Mucosa of descending colon (tissue), 3 donors: ENCODE data around the gene GFRA4. TPM values are rescaled to one million over a fixed set of nuclear protein-coding genes. Genes with fewer than 3 reads are reported as not detected.

ENCODE experiments used
- ATAC-seq: fragments of 200-7000 bp; cut with Tn5 transposase; one replicate; pipeline ENCODE4 v1.9.1; 2020; ENCODE audit warnings: mild to moderate bottlenecking, moderate library complexity
- DNase-seq, 3 donors: peaks; one replicate each; pipeline ENCODE4 v3.0.0-alpha.2; 2020
- H3K36me3 ChIP-seq: fragments of 200-600 bp; one replicate; pipeline ENCODE4 v1.8.0; 2021; ENCODE audit warnings: low read depth, mild to moderate bottlenecking
- H3K4me1 ChIP-seq: fragments of 200-600 bp; one replicate; pipeline ENCODE4 v1.8.0; 2021; ENCODE audit warnings: low read depth, mild to moderate bottlenecking
- H3K4me3 ChIP-seq: fragments of 200-600 bp; one replicate; pipeline ENCODE4 v1.8.0; 2021; ENCODE audit warnings: mild to moderate bottlenecking
- H3K9me3 ChIP-seq: fragments of 200-600 bp; one replicate; pipeline ENCODE4 v1.8.0; 2021; ENCODE audit warnings: mild to moderate bottlenecking
- intact Hi-C, 2 donors: fragments of 100-400 bp; cut with DNase I in 1 of 2; cut with micrococcal nuclease in 1 of 2; formaldehyde crosslinking; loops; one replicate each; pipeline versions ENCODE4 v1.11.0 to v1.11.1; 2022; cut with DNase I, micrococcal nuclease
- total RNA-seq, 3 donors: library from RNA; stranded (reverse); fragmentation: NEBNext Ultra II Directional in 2 of 3; extraction: Animal tissue kit (Norgen Biotek cat#: 25700) in 2 of 3; gene quantifications; one replicate each; pipeline versions ENCODE4 v1.2.1 to v1.2.4, GENCODE V29; 2021 to 2023
- TF ChIP-seq, protein P1 (sequence below): fragments of 200-600 bp; IDR thresholded peaks from one replicate; pipeline ENCODE4 v1.8.0; 2022; ENCODE audit warnings: antibody characterized with exemption, mild to moderate bottlenecking
- donor health status: DM: no; HTN: no; CAD: no; lungs with moderate emphysema.
- donor health status: DM: no; HTN: no; CAD: no.
- donor health status: DM: no; HTN: yes; CAD: no.

GFRA4 gene
- total RNA-seq, 3 donors from 2014 or later, result not detected

DNA sequence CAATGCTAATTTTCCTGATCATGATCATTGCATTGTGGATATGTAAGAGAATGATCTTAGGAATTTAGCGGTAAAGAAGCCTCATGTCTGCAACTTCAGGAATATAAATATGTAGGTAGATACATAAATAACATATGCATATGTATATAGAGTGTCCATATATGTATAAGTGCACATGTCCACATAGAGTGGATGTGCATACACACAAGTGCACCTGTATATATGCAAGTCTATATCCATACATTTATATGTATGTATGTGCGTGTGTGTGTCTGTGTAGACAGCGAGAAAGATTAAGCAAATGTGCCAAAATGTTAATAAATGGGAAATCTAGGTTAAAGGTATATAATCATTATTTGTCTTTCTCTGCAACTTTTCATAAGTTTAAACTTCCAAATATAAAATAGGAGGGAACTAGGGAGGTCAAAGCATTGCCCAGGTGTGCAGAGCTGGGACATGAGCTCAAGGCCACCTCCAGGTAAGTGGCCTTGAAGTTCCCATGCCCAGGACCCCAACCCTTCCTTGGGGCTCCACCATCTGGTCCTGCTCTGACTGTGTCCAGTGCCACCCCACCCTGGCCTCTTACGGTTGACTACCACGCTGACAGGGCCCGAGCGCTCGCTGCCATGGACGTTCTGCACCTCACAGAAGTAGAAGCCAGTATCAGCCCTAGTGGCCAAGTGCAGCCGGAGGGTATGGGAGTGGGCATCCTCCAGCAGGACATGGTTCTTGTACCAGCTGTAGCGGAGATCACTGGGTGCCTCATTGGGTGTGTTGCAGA is 39.6 kb upstream of the GFRA4 start:
- Histone ChIP-seq H3K9me3 (no peaks in the 10 kb centered on the region), H3K4me1 (no peaks in the 10 kb centered on the region), H3K36me3 (no peaks in the 10 kb centered on the region), H3K4me3 (no peak overlapping the region)
- intact Hi-C loops, result no loop called here
- DNase-seq (no peak), ATAC-seq (no peak)
- TF ChIP-seq, protein P1, sequence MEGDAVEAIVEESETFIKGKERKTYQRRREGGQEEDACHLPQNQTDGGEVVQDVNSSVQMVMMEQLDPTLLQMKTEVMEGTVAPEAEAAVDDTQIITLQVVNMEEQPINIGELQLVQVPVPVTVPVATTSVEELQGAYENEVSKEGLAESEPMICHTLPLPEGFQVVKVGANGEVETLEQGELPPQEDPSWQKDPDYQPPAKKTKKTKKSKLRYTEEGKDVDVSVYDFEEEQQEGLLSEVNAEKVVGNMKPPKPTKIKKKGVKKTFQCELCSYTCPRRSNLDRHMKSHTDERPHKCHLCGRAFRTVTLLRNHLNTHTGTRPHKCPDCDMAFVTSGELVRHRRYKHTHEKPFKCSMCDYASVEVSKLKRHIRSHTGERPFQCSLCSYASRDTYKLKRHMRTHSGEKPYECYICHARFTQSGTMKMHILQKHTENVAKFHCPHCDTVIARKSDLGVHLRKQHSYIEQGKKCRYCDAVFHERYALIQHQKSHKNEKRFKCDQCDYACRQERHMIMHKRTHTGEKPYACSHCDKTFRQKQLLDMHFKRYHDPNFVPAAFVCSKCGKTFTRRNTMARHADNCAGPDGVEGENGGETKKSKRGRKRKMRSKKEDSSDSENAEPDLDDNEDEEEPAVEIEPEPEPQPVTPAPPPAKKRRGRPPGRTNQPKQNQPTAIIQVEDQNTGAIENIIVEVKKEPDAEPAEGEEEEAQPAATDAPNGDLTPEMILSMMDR, result no peak

DNA sequence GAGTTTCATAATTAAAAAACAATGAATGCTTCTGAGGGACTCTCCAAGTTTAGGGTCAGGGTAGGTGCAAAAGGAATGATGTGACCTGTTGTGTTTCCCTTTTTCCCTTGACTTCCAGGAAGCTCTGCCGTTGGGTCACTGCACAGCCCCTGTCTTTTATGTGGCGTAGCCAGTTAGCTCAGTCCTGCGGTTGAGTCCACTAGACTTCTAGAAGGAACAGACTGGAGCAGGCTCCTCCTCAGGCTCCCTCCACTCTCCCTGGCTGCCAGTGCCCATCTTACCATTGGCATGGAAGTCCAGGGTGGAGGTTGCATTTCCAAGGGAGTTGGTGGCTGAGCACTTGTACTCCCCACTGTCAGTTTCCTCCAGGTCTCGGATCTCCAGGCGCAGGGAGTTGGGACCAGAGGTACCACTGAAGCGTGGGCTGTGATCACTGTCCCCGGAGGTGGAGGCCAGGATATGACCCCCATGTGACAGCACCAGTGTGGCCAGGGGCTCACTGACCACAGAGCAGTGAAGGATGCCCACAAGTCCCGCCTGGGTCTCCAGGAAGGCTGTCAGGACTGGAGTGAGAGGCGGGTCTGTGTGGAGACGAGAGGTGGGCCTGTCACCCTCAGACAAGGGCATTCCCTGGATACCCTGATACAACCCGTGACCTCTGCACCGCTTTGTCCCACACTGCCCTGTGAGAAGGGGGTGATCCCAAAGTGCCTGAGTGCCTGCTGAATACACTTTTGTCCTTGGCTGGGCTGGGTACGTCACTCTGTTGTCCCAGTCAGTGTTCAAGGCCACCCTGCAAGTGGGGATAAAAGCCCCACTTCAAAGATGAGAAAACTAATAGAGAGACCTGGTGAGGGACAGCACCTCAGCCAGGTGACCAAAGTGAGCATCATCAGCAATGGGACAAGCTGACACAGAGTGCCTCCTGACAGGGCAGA is 38.1 kb upstream of the GFRA4 start:
- ATAC-seq (no peak), DNase-seq (no peak)
- intact Hi-C loops, result no loop called here
- H3K9me3 ChIP-seq, result peaks cover 1% of the 10 kb centered on the region
- H3K4me3 ChIP-seq, result no peak overlapping the region
- TF ChIP-seq, protein P1, result no peak
- H3K4me1 ChIP-seq, result no peaks in the 10 kb centered on the region
- H3K36me3 ChIP-seq, result no peaks in the 10 kb centered on the region

DNA sequence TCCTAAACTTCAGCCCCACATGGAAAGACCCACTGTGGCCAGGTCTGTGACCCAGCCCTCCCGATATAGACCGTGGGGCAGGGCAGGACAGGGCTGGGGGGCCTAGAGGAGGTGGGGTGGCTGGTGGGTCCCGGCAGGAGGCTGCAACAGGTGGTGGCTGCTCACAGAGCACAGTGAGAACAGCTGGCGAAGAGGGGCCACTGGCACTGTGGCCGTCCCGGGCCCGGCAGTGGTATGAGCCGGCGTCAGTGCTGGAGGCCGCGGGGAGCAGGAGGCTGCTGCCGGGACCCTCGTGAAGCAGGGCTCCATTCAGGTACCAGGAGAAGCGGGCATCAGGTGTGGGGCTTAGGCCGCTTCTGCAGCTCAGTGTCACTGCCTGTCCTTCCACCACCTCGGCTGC is 35.8 kb upstream of the GFRA4 start:
- H3K4me1 ChIP-seq, result no peaks in the 10 kb centered on the region
- no peak overlapping the region for H3K4me3 ChIP-seq
- no peak for DNase-seq
- TF ChIP-seq, protein P1, result no peak
- intact Hi-C loops, result no loop called here
- H3K9me3 ChIP-seq, result peaks cover 3% of the 10 kb centered on the region
- no peak for ATAC-seq
- H3K36me3 ChIP-seq, result no peaks in the 10 kb centered on the region

DNA sequence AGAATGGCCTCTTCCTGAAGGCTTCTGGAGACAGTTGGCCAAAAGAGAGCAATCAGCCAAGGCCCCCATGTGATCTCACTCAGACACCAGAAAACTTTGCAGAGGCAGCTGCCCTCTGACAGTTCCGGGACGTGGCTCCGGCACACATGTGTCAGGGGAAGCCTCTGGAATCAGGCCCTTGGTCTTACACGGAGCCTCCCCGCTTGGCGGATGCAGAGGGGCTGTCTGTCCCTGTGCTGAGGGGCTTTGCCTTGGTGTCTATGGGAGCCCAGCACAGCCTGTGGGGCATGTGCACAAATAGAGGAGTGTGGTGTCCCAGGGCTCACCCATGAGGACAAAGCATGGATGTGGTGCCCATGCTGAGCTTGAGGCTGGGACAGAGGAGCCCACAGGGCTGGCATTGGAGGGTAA is 35.4 kb upstream of the GFRA4 start:
- no peaks in the 10 kb centered on the region for H3K4me1 ChIP-seq
- ATAC-seq (no peak), DNase-seq (no peak)
- TF ChIP-seq, protein P1, result no peak
- H3K36me3 ChIP-seq, result no peaks in the 10 kb centered on the region
- H3K9me3 ChIP-seq, result peaks cover 3% of the 10 kb centered on the region
- H3K4me3 ChIP-seq, result no peak overlapping the region
- intact Hi-C loops, result no loop called here

DNA sequence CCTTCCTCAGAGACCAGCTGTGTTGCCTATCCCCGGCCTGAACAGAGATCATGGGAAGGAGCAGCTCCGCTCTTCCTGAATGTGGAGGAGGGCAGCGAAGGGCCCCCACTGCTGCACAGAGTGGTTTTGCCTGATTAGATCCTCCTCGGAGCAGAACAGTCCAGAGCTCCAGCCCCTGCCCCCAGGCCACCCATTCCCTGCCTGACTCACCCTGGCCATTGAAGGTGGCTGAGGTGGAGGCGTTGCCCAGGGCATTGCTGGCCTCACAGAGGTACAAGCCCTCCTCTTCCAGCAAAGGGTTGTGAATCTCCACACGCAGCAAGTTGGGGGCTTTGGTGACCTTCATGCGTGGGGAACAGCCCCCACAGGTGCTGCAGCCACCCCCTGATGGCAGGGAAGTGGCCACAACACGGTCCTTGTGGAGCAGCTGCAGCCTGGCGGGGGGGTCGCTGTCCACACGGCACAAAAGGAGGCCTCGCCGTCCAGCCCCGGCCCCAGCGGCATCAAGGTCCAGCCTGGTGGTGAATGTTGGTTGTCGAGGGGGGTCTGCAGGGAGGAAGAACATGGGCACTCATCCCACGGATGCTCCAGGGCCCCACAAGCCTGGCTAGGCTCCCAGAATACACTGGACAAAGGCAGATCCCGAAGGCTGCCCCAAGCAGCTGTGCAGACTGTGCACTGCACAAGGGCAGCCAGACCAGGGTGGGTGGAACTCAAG is 34.5 kb upstream of the GFRA4 start:
- TF ChIP-seq, protein P1, result no peak
- intact Hi-C loops, result no loop called here
- no peaks in the 10 kb centered on the region for H3K36me3 ChIP-seq
- H3K4me3 ChIP-seq, result no peak overlapping the region
- no peak for ATAC-seq
- no peak for DNase-seq
- H3K4me1 ChIP-seq, result no peaks in the 10 kb centered on the region
- H3K9me3 ChIP-seq, result peaks cover 3% of the 10 kb centered on the region
